Neural progenitor cell (in vitro differentiated cells): ENCODE data around the gene EPB41L3.

Experiments
- EZH2 ChIP-seq: fragments of 200-600 bp; sonication (generic); IDR thresholded peaks from 2 replicates; pipeline ENCODE4 v1.6.1; 2017; ENCODE audit warnings: antibody characterized with exemption, mild to moderate bottlenecking, moderate library complexity
- EZH2phosphoT487 ChIP-seq: fragments of 200-600 bp; sonication (generic); IDR thresholded peaks from 2 replicates; pipeline ENCODE4 v1.6.1; 2017; ENCODE audit warnings: antibody characterized with exemption
- TF ChIP-seq, protein P1 (sequence below): fragments of 200-600 bp; sonication (generic); IDR thresholded peaks from 2 replicates; pipeline ENCODE4 v1.5.1; 2017; ENCODE audit warnings: antibody characterized with exemption, mild to moderate bottlenecking

DNA sequence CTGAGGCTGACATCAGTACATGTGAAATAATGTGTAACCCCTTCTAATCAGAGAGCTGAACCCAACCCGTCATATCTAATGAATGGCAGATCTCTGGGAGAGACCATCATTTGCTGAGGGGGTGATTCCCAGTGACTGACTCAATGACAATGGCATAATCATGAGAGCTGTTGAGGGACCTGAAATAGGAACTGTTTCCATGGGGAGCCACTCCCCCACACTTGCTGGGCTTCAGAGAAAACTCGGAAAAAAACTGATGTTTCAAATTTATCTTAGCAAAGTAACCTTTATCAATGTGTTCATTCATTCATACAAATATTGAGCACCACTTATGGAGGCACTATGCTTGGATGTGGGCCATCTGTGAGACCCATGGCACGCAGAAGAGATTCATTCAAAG, 154.9 kb downstream of the EPB41L3 start:
- TF ChIP-seq, protein P1, sequence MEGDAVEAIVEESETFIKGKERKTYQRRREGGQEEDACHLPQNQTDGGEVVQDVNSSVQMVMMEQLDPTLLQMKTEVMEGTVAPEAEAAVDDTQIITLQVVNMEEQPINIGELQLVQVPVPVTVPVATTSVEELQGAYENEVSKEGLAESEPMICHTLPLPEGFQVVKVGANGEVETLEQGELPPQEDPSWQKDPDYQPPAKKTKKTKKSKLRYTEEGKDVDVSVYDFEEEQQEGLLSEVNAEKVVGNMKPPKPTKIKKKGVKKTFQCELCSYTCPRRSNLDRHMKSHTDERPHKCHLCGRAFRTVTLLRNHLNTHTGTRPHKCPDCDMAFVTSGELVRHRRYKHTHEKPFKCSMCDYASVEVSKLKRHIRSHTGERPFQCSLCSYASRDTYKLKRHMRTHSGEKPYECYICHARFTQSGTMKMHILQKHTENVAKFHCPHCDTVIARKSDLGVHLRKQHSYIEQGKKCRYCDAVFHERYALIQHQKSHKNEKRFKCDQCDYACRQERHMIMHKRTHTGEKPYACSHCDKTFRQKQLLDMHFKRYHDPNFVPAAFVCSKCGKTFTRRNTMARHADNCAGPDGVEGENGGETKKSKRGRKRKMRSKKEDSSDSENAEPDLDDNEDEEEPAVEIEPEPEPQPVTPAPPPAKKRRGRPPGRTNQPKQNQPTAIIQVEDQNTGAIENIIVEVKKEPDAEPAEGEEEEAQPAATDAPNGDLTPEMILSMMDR, result no peak
- no peak for TF ChIP-seq EZH2phosphoT487
- no peak for TF ChIP-seq EZH2
